Natural killer cell (primary cell): ENCODE results near the gene AUTS2. TPM values are rescaled to one million over a fixed set of nuclear protein-coding genes. Genes with fewer than 3 reads are reported as not detected.
"Not testable (repeated sequence)": the region's sequence is repeated elsewhere in the genome, so short reads cannot be mapped to it uniquely, and the experiment has no call there.

ENCODE experiments used
- ATAC-seq, 3 donors: fragments of 150-1000 bp in 2 of 3; fragments of 200-7000 bp in 1 of 3; cut with Tn5 transposase; 1 replicate in 1 of 3; 2 replicates in 2 of 3; pipeline ENCODE4 v1.10.0; 2021; ENCODE audit warnings: mild to moderate bottlenecking in 2 of 3, moderate library complexity in 2 of 3
- DNase-seq, 2 donors: peaks; one replicate each; pipeline versions ENCODE4 v3.0.0 to v3.0.0-alpha.2; 2013 to 2021; ENCODE audit warnings: mixed read lengths in 1 of 2
- H3K27ac ChIP-seq: one replicate; pipeline ENCODE4 v1.5.1; 2013; ENCODE audit warnings: mild to moderate bottlenecking, low read length
- H3K27me3 ChIP-seq: one replicate; pipeline ENCODE4 v1.6.1; 2013; ENCODE audit warnings: low read length; ENCODE audit not compliant: control insufficient read depth, insufficient read depth
- H3K36me3 ChIP-seq: one replicate; pipeline ENCODE4 v1.6.1; 2013; ENCODE audit warnings: low read length; ENCODE audit not compliant: control insufficient read depth, insufficient read depth
- H3K4me1 ChIP-seq: one replicate; pipeline ENCODE4 v1.6.1; 2013; ENCODE audit warnings: low read length; ENCODE audit not compliant: control insufficient read depth, insufficient read depth
- H3K4me3 ChIP-seq: one replicate; pipeline ENCODE4 v1.5.1; 2013; ENCODE audit warnings: low read length
- H3K9me3 ChIP-seq: one replicate; pipeline ENCODE4 v1.6.1; 2013; ENCODE audit warnings: low read length; ENCODE audit not compliant: control insufficient read depth, insufficient read depth
- H3K27ac Mint-ChIP-seq, 2 donors: one replicate each; pipeline ENCODE4 v1.8.0; 2022; ENCODE audit warnings: mild to moderate bottlenecking in 2 of 2, mixed read lengths in 2 of 2, moderate library complexity in 1 of 2
- H3K27me3 Mint-ChIP-seq, 2 donors: one replicate each; pipeline ENCODE4 v1.8.0; 2022; ENCODE audit warnings: low read depth in 2 of 2, mixed read lengths in 2 of 2
- H3K36me3 Mint-ChIP-seq: one replicate; pipeline ENCODE4 v1.8.0; 2022; ENCODE audit warnings: mixed read lengths
- H3K4me1 Mint-ChIP-seq, 2 donors: one replicate each; pipeline ENCODE4 v1.8.0; 2022; ENCODE audit warnings: mixed read lengths in 2 of 2
- H3K4me3 Mint-ChIP-seq: one replicate; pipeline ENCODE4 v1.8.0; 2022; ENCODE audit warnings: mild to moderate bottlenecking, moderate library complexity, mixed read lengths
- H3K9me3 Mint-ChIP-seq, 2 donors: one replicate each; pipeline ENCODE4 v1.8.0; 2022; ENCODE audit warnings: mixed read lengths in 2 of 2
- WGBS: methylation state at CpG from one replicate; pipeline ENCODE4 v1.1.7; 2013; ENCODE audit warnings: missing lambda C conversion rate; ENCODE audit not compliant: insufficient coverage; 5-methylcytosine and 5-hydroxymethylcytosine counted together
- intact Hi-C: fragments of 100-400 bp; cut with micrococcal nuclease; formaldehyde crosslinking; loops from one replicate; pipeline ENCODE4 v1.14.2; 2022
- total RNA-seq, 4 donors: library from RNA; stranded (reverse); fragments of 120-200 nt in 1 of 4; gene quantifications; one replicate each; pipeline versions ENCODE4 v1.2.3 to v1.2.4, GENCODE V29; 2013 to 2022
- TF ChIP-seq, protein P1 (sequence below): fragments of 200-600 bp; IDR thresholded peaks from one replicate; pipeline ENCODE4 v1.8.0; 2022; ENCODE audit warnings: antibody characterized with exemption

The AUTS2 gene
- total RNA-seq, 3 donors from 2014 or later (not counting 1 experiment from before 2014, with no cell fraction given) = 147 to 197 (median 155) TPM

DNA sequence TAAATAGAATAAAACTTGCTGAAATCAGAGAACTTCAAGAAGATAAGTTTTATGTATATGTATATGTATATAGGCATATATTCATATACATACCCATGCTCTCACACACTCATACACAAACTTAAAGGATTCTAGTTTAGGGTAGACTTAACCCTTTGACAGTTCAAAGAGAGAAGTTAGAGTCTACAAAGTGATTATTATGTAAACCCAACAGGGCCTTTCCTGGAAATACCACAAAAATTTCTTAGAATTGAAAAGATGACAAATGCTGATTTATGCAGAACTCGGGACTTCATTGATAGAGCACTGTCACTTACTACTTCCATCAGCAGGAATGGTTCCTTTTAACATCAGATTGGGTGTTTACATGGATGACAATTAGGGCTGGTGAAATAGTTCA lies 763.5 kb downstream of the AUTS2 start:
- Mint-ChIP-seq H3K27me3 (no peaks in the 10 kb centered on the region), H3K4me1 (peaks cover 11 to 12% of the 10 kb centered on the region in 2 donors), H3K27ac (no peak overlapping the region), H3K9me3 (no peaks in the 10 kb centered on the region), H3K36me3 (no peaks in the 10 kb centered on the region), H3K4me3 (no peak overlapping the region)
- Histone ChIP-seq H3K9me3 (no peaks in the 10 kb centered on the region), H3K4me3 (no peak overlapping the region), H3K4me1 (no peaks in the 10 kb centered on the region), H3K27me3 (peaks cover 3% of the 10 kb centered on the region), H3K27ac (no peak overlapping the region), H3K36me3 (no peaks in the 10 kb centered on the region)
- no CpG with 5 or more reads among the region's 1 CpG for WGBS
- intact Hi-C loops = no loop called here
- ATAC-seq (no peak), DNase-seq (no peak)
- TF ChIP-seq, protein P1, sequence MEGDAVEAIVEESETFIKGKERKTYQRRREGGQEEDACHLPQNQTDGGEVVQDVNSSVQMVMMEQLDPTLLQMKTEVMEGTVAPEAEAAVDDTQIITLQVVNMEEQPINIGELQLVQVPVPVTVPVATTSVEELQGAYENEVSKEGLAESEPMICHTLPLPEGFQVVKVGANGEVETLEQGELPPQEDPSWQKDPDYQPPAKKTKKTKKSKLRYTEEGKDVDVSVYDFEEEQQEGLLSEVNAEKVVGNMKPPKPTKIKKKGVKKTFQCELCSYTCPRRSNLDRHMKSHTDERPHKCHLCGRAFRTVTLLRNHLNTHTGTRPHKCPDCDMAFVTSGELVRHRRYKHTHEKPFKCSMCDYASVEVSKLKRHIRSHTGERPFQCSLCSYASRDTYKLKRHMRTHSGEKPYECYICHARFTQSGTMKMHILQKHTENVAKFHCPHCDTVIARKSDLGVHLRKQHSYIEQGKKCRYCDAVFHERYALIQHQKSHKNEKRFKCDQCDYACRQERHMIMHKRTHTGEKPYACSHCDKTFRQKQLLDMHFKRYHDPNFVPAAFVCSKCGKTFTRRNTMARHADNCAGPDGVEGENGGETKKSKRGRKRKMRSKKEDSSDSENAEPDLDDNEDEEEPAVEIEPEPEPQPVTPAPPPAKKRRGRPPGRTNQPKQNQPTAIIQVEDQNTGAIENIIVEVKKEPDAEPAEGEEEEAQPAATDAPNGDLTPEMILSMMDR = no peak

DNA sequence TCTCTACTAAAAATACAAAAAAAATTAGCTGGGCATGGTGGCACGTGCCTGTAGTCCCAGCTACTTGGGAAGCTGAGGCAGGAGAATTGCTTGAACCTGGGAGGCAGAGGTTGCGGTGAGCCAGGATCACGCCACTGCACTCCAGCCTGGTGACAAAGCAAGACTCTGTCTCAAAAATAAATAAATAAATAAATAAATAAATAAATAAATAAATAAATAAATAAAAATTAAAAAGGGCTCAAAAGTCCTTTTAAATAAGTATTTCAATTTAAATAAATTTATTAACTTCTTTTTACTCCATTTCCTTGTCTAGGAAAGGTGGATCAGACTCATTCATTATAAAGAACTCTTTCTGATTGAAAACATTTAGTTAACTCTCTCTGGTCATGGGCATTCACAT lies 766.1 kb downstream of the AUTS2 start:
- H3K4me3 ChIP-seq, H3K27me3 Mint-ChIP-seq, intact Hi-C loops, H3K36me3 Mint-ChIP-seq, H3K9me3 Mint-ChIP-seq, H3K9me3 ChIP-seq, DNase-seq, H3K27ac ChIP-seq, H3K4me3 Mint-ChIP-seq, ATAC-seq, H3K27ac Mint-ChIP-seq, H3K36me3 ChIP-seq, H3K4me1 ChIP-seq, H3K27me3 ChIP-seq: not testable (repeated sequence)
- H3K4me1 Mint-ChIP-seq = peaks cover 11 to 12% of the 10 kb centered on the region in 2 donors
- 100% methylated on average over 1 of the region's 3 CpGs for WGBS

DNA sequence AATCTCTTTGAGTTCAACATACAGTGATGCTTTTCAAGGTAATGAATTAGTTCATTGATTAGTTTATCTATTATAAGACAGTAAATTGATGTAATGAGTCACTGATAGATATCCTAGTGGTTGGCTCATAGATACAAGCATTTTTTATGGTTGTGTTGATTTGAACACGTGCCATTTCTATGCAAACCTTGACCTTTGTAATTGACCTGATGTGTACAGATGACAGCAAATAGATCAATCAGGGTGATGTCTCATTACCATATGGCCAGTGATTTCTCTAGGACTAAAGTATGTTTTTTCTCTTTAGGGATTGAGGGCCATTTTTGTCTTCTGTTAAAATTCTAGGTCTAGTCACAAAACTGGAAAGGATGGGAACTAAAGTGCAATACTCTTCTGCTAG lies 773.4 kb downstream of the AUTS2 start:
- no peaks in the 10 kb centered on the region for H3K27me3 Mint-ChIP-seq
- Histone ChIP-seq H3K4me1 (no peaks in the 10 kb centered on the region), H3K27me3 (no peaks in the 10 kb centered on the region), H3K9me3 (no peaks in the 10 kb centered on the region), H3K27ac (no peak overlapping the region), H3K36me3 (no peaks in the 10 kb centered on the region), H3K4me3 (no peak overlapping the region)
- intact Hi-C loops = no loop called here
- WGBS = 82% methylated on average over 1 of the region's 1 CpG
- no peaks in the 10 kb centered on the region for H3K36me3 Mint-ChIP-seq
- no peaks in the 10 kb centered on the region for H3K9me3 Mint-ChIP-seq
- no peak overlapping the region for H3K27ac Mint-ChIP-seq
- no peak for ATAC-seq
- TF ChIP-seq, protein P1 = no peak
- no peak overlapping the region for H3K4me3 Mint-ChIP-seq
- no peak for DNase-seq
- no peaks in the 10 kb centered on the region for H3K4me1 Mint-ChIP-seq

DNA sequence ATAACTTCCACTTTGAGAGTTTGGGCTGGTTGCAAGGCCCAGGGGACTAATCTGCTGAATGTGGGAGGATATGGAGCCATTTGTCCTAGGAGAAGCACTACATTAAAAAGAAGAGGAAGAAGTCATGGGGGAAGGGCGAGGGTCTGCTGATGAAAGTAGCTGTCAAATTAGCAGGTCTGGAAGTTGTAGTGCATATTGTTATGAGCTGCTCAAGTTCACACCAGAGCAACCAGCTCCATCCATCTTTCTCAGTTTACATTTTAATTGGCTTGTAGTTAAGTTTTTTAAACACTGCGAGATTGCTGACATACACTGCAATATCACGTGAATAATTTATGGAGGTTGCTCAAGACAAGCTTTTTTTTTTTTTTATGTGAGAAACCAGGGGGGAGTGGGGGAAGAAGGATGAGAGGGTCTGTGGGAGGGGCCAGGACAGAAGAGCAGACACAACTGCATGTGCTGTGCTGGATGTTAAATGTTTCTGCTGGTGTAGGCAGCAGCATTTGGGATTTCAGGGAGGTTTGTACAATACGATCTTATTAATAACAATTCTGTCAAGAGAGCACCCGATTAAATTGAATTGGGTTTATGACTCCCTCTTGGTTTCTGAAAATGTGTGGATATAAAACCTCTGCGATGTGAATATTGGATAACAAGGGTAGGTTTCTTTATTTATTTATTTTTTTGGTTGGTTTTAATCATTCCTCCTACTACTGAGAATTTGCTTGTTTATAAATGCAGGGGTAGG lies 774.7 kb downstream of the AUTS2 start:
- Histone ChIP-seq H3K36me3 (no peaks in the 10 kb centered on the region), H3K27me3 (no peaks in the 10 kb centered on the region), H3K4me3 (no peak overlapping the region), H3K27ac (no peak overlapping the region), H3K4me1 (no peaks in the 10 kb centered on the region), H3K9me3 (no peaks in the 10 kb centered on the region)
- no peak overlapping the region for H3K27ac Mint-ChIP-seq
- H3K9me3 Mint-ChIP-seq = no peaks in the 10 kb centered on the region
- no peaks in the 10 kb centered on the region for H3K27me3 Mint-ChIP-seq
- WGBS = 92% methylated on average over 5 of the region's 6 CpGs
- intact Hi-C loops = no loop called here
- no peak overlapping the region for H3K4me3 Mint-ChIP-seq
- H3K36me3 Mint-ChIP-seq = no peaks in the 10 kb centered on the region
- ATAC-seq (no peak), DNase-seq (no peak)
- TF ChIP-seq, protein P1 = no peak
- no peaks in the 10 kb centered on the region for H3K4me1 Mint-ChIP-seq
